Activated naive CD4-positive, alpha-beta T cell (primary cell): ENCODE data around the gene LRSAM1.

ENCODE experiments used
- DNase-seq, 4 experiments: peaks; one replicate each; lab custom pipeline; 2025; lab: John Stamatoyannopoulos, UW

The LRSAM1 gene

GRCh38 chr9:127534250-127534906 lies 83.1 kb downstream of the LRSAM1 start:
- no peak for DNase-seq

GRCh38 chr9:127534931-127535330 lies 83.6 kb downstream of the LRSAM1 start:
- no peak for DNase-seq

- DNase-seq, result no peak
Observed at GRCh38 chr9:127535396-127535795, 84.1 kb downstream of the LRSAM1 start.

- DNase-seq, result no peak
Observed at GRCh38 chr9:127535834-127536233, 84.5 kb downstream of the LRSAM1 start.

GRCh38 chr9:127536499-127536898 lies 85.2 kb downstream of the LRSAM1 start:
- DNase-seq, result no peak

GRCh38 chr9:127537014-127537413 lies 85.7 kb downstream of the LRSAM1 start:
- no peak for DNase-seq

- no peak for DNase-seq
Observed at GRCh38 chr9:127537792-127538191, 86.5 kb downstream of the LRSAM1 start.

- DNase-seq, result no peak
Observed at GRCh38 chr9:127538849-127539258, 87.5 kb downstream of the LRSAM1 start.

GRCh38 chr9:127539259-127539981 lies 88.1 kb downstream of the LRSAM1 start:
- DNase-seq, result no peak

GRCh38 chr9:127539982-127540663 lies 88.8 kb downstream of the LRSAM1 start:
- no peak for DNase-seq

GRCh38 chr9:127540664-127541041 lies 89.3 kb downstream of the LRSAM1 start:
- DNase-seq, result no peak

GRCh38 chr9:127541176-127541575 lies 89.9 kb downstream of the LRSAM1 start:
- no peak for DNase-seq

- DNase-seq, result no peak
Observed at GRCh38 chr9:127541865-127542264, 90.6 kb downstream of the LRSAM1 start.

GRCh38 chr9:127543221-127543620 lies 91.9 kb downstream of the LRSAM1 start:
- no peak for DNase-seq

GRCh38 chr9:127543973-127544533 lies 92.7 kb downstream of the LRSAM1 start:
- DNase-seq, result no peak

- DNase-seq, result no peak
Observed at GRCh38 chr9:127545196-127546124, 94.2 kb downstream of the LRSAM1 start.

GRCh38 chr9:127546125-127546832 lies 95.0 kb downstream of the LRSAM1 start:
- DNase-seq, result no peak

GRCh38 chr9:127548352-127548881 lies 97.1 kb downstream of the LRSAM1 start:
- no peak for DNase-seq

- DNase-seq, result no peak
Observed at GRCh38 chr9:127549218-127549617, 97.9 kb downstream of the LRSAM1 start.

GRCh38 chr9:127549751-127550150 lies 98.4 kb downstream of the LRSAM1 start:
- no peak for DNase-seq

- no peak for DNase-seq
Observed at GRCh38 chr9:127550282-127550681, 99.0 kb downstream of the LRSAM1 start.
